Skeletal muscle satellite cell (primary cell): ENCODE data around the gene CEACAM5.
"Not testable (repeated sequence)": the region's sequence is repeated elsewhere in the genome, so short reads cannot be mapped to it uniquely, and the experiment has no call there.

Experiments
- H3K27me3 ChIP-seq: 2 replicates; pipeline ENCODE4 v1.7.0; 2013; ENCODE audit warnings: low read length; ENCODE audit not compliant: control insufficient read depth, insufficient read depth
- H3K36me3 ChIP-seq: 2 replicates; pipeline ENCODE4 v1.7.0; 2013; ENCODE audit warnings: mild to moderate bottlenecking, control low read depth, low read length; ENCODE audit not compliant: insufficient read depth
- H3K4me1 ChIP-seq: 2 replicates; pipeline ENCODE4 v1.7.0; 2013; ENCODE audit warnings: low read length; ENCODE audit not compliant: control insufficient read depth, insufficient read depth
- H3K4me2 ChIP-seq: 2 replicates; pipeline ENCODE4 v1.7.0; 2013; ENCODE audit warnings: mild to moderate bottlenecking, low read length
- H3K4me3 ChIP-seq: 2 replicates; pipeline ENCODE4 v1.7.0; 2013; ENCODE audit warnings: low read length
- H3K9ac ChIP-seq: 2 replicates; pipeline ENCODE4 v1.7.0; 2013; ENCODE audit warnings: mild to moderate bottlenecking, low read depth, low read length, moderate library complexity
- H3K9me3 ChIP-seq: replicated peaks from 2 replicates; pipeline ENCODE4 v1.7.0; 2013; ENCODE audit warnings: mild to moderate bottlenecking, control low read depth, low read length

The CEACAM5 gene

GRCh38 chr19:41701401-41702075 lies 6.9 kb upstream of the CEACAM5 start:
- Histone ChIP-seq H3K9ac (no peak overlapping the region), H3K4me1 (no peaks in the 10 kb centered on the region), H3K27me3 (no peaks in the 10 kb centered on the region), H3K4me3 (no peak overlapping the region), H3K36me3 (no peaks in the 10 kb centered on the region), H3K4me2 (no peak overlapping the region), H3K9me3 (no peaks in the 10 kb centered on the region)

GRCh38 chr19:41702171-41702651 lies 6.2 kb upstream of the CEACAM5 start:
- no peak overlapping the region for H3K4me2 ChIP-seq
- no peaks in the 10 kb centered on the region for H3K9me3 ChIP-seq
- no peak overlapping the region for H3K4me3 ChIP-seq
- no peaks in the 10 kb centered on the region for H3K27me3 ChIP-seq
- no peaks in the 10 kb centered on the region for H3K4me1 ChIP-seq
- no peak overlapping the region for H3K9ac ChIP-seq
- no peaks in the 10 kb centered on the region for H3K36me3 ChIP-seq

- Histone ChIP-seq H3K9me3 (no peaks in the 10 kb centered on the region), H3K36me3 (no peaks in the 10 kb centered on the region), H3K27me3 (no peaks in the 10 kb centered on the region), H3K4me1 (no peaks in the 10 kb centered on the region), H3K4me2 (no peak overlapping the region), H3K4me3 (no peak overlapping the region), H3K9ac (no peak overlapping the region)
Observed at GRCh38 chr19:41703602-41704293, 4.7 kb upstream of the CEACAM5 start.

GRCh38 chr19:41705393-41706174 lies 2.8 kb upstream of the CEACAM5 start:
- H3K27me3 ChIP-seq = no peaks in the 10 kb centered on the region

GRCh38 chr19:41706741-41707501 lies 1.5 kb upstream of the CEACAM5 start:
- no peaks in the 10 kb centered on the region for H3K9me3 ChIP-seq
- no peak overlapping the region for H3K4me2 ChIP-seq
- no peak overlapping the region for H3K9ac ChIP-seq
- H3K4me1 ChIP-seq = no peaks in the 10 kb centered on the region
- no peak overlapping the region for H3K4me3 ChIP-seq
- no peaks in the 10 kb centered on the region for H3K36me3 ChIP-seq
- H3K27me3 ChIP-seq = no peaks in the 10 kb centered on the region

More at GRCh38 chr19:41705393-41706174, 2.8 kb upstream of the CEACAM5 start:
- H3K4me2 ChIP-seq = no peak overlapping the region
- H3K4me3 ChIP-seq = no peak overlapping the region
- no peaks in the 10 kb centered on the region for H3K9me3 ChIP-seq
- H3K4me1 ChIP-seq = no peaks in the 10 kb centered on the region
- no peaks in the 10 kb centered on the region for H3K36me3 ChIP-seq
- H3K9ac ChIP-seq = no peak overlapping the region

GRCh38 chr19:41707502-41707812 lies 969 bp upstream of the CEACAM5 start:
- no peaks in the 10 kb centered on the region for H3K27me3 ChIP-seq

GRCh38 chr19:41707871-41708371 lies 505 bp upstream of the CEACAM5 start:
- no peaks in the 10 kb centered on the region for H3K36me3 ChIP-seq
- no peaks in the 10 kb centered on the region for H3K27me3 ChIP-seq
- H3K9ac ChIP-seq = no peak overlapping the region
- H3K4me2 ChIP-seq = no peak overlapping the region
- no peaks in the 10 kb centered on the region for H3K4me1 ChIP-seq
- no peak overlapping the region for H3K4me3 ChIP-seq
- no peaks in the 10 kb centered on the region for H3K9me3 ChIP-seq

More at GRCh38 chr19:41707502-41707812, 969 bp upstream of the CEACAM5 start:
- no peaks in the 10 kb centered on the region for H3K36me3 ChIP-seq
- no peak overlapping the region for H3K4me2 ChIP-seq
- no peaks in the 10 kb centered on the region for H3K9me3 ChIP-seq
- no peak overlapping the region for H3K4me3 ChIP-seq
- H3K9ac ChIP-seq = no peak overlapping the region
- H3K4me1 ChIP-seq = no peaks in the 10 kb centered on the region

GRCh38 chr19:41709516-41709915 lies 1.1 kb downstream of the CEACAM5 start:
- H3K9me3 ChIP-seq, H3K27me3 ChIP-seq, H3K36me3 ChIP-seq, H3K4me3 ChIP-seq, H3K4me1 ChIP-seq, H3K4me2 ChIP-seq, H3K9ac ChIP-seq: not testable (repeated sequence)

- no peak overlapping the region for H3K4me3 ChIP-seq
- H3K9me3 ChIP-seq = no peaks in the 10 kb centered on the region
- no peaks in the 10 kb centered on the region for H3K4me1 ChIP-seq
- H3K9ac ChIP-seq = no peak overlapping the region
- H3K27me3 ChIP-seq = no peaks in the 10 kb centered on the region
- no peak overlapping the region for H3K4me2 ChIP-seq
- H3K36me3 ChIP-seq = no peaks in the 10 kb centered on the region
Observed at GRCh38 chr19:41709951-41710645, 1.7 kb downstream of the CEACAM5 start.

GRCh38 chr19:41711376-41712261 lies 3.2 kb downstream of the CEACAM5 start:
- Histone ChIP-seq H3K4me2 (no peak overlapping the region), H3K27me3 (no peaks in the 10 kb centered on the region), H3K9me3 (no peaks in the 10 kb centered on the region), H3K4me1 (no peaks in the 10 kb centered on the region), H3K4me3 (no peak overlapping the region), H3K9ac (no peak overlapping the region), H3K36me3 (no peaks in the 10 kb centered on the region)
